ENCODE measurements around the gene GPI.
"Not testable (repeated sequence)": the region's sequence is repeated elsewhere in the genome, so short reads cannot be mapped to it uniquely, and the experiment has no call there.

The GPI gene

GRCh38 chr19:34327851-34328250 is 37.1 kb upstream of the GPI start:
- TF ChIP-seq CTCF (IDR thresholded peaks at IDR 0.05; ENCODE audit: control insufficient read depth, extremely low read depth, insufficient read depth), result no peak
- no peak overlapping the region for H3K4me3 ChIP-seq (ENCODE audit: low read depth, low read length)
- DNase-seq (ENCODE audit: low read depth), result no peak

- TF ChIP-seq CTCF (IDR thresholded peaks at IDR 0.05; ENCODE audit: control insufficient read depth, extremely low read depth, insufficient read depth), result no peak
- no peak for DNase-seq (ENCODE audit: low read depth)
These were observed 36.0 kb upstream of the GPI start for GRCh38 chr19:34328982-34329381.

GRCh38 chr19:34330116-34330515 is 34.9 kb upstream of the GPI start:
- no peak for TF ChIP-seq CTCF (IDR thresholded peaks at IDR 0.05; ENCODE audit: control insufficient read depth, extremely low read depth, insufficient read depth)
- DNase-seq (ENCODE audit: low read depth), result no peak
- no peak overlapping the region for H3K4me3 ChIP-seq (ENCODE audit: low read depth, low read length)

More at GRCh38 chr19:34328982-34329381, 36.0 kb upstream of the GPI start:
- no peak overlapping the region for H3K4me3 ChIP-seq (ENCODE audit: low read depth, low read length)

- H3K4me3 ChIP-seq (ENCODE audit: low read depth, low read length); DNase-seq (ENCODE audit: low read depth): not testable (repeated sequence)
These were observed 34.4 kb upstream of the GPI start for GRCh38 chr19:34330596-34330995.

- H3K4me3 ChIP-seq (ENCODE audit: low read depth, low read length); DNase-seq (ENCODE audit: low read depth): not testable (repeated sequence)
These were observed 33.4 kb upstream of the GPI start for GRCh38 chr19:34331596-34331995.

GRCh38 chr19:34332027-34332760 is 32.8 kb upstream of the GPI start:
- no peak for DNase-seq (ENCODE audit: low read depth)
- no peak overlapping the region for H3K4me3 ChIP-seq (ENCODE audit: low read depth, low read length)
- no peak for TF ChIP-seq CTCF (IDR thresholded peaks at IDR 0.05; ENCODE audit: control insufficient read depth, extremely low read depth, insufficient read depth)

GRCh38 chr19:34335914-34336313 is 29.1 kb upstream of the GPI start:
- no peak for DNase-seq (ENCODE audit: low read depth)

More at GRCh38 chr19:34335914-34336313, 29.1 kb upstream of the GPI start:
- H3K4me3 ChIP-seq (ENCODE audit: low read depth, low read length), result no peak overlapping the region
- TF ChIP-seq CTCF (IDR thresholded peaks at IDR 0.05; ENCODE audit: control insufficient read depth, extremely low read depth, insufficient read depth), result no peak

Data from LNCaP clone FGC (cell line).